Activated naive CD4-positive, alpha-beta T cell treated with anti-CD3 and anti-CD28 coated beads for 36 hours (primary cell): ENCODE results near the gene NASP. TPM values are rescaled to one million over a fixed set of nuclear protein-coding genes. Genes with fewer than 3 reads are reported as not detected.
"Not testable (repeated sequence)": the region's sequence is repeated elsewhere in the genome, so short reads cannot be mapped to it uniquely, and the experiment has no call there.

Experiments
- CTCF ChIA-PET: fragments of 350-600 bp; sonication (Branson Sonifier 250); formaldehyde crosslinking; loops from one replicate; lab custom pipeline; 2021; ENCODE audit warnings: antibody characterized with exemption; lab: Charles Lee
- DNase-seq: peaks from one replicate; pipeline ENCODE4 v3.0.0-alpha.2; 2020
- H3K27ac Mint-ChIP-seq: one replicate; pipeline ENCODE4 v1.8.0; 2021; ENCODE audit warnings: mild to moderate bottlenecking, mixed read lengths
- H3K27me3 Mint-ChIP-seq: one replicate; pipeline ENCODE4 v1.8.0; 2021; ENCODE audit warnings: low read depth, mixed read lengths
- H3K36me3 Mint-ChIP-seq: one replicate; pipeline ENCODE4 v1.8.0; 2021; ENCODE audit warnings: low read depth, mixed read lengths
- H3K4me1 Mint-ChIP-seq: one replicate; pipeline ENCODE4 v1.8.0; 2021; ENCODE audit warnings: low read depth, mixed read lengths
- H3K4me3 Mint-ChIP-seq: one replicate; pipeline ENCODE4 v1.8.0; 2021; ENCODE audit warnings: mild to moderate bottlenecking, moderate library complexity, mixed read lengths
- H3K9me3 Mint-ChIP-seq: one replicate; pipeline ENCODE4 v1.8.0; 2021; ENCODE audit warnings: mixed read lengths
- intact Hi-C: fragments of 100-400 bp; cut with micrococcal nuclease; formaldehyde crosslinking; loops from one replicate; pipeline ENCODE4 v1.15.1; 2023
- total RNA-seq, 2 experiments: library from RNA; stranded (reverse); gene quantifications; one replicate each; pipeline ENCODE4 v1.2.3, GENCODE V29; 2021

Gene NASP
- total RNA-seq, 2 experiments from 2014 or later: 222 to 229 TPM

- Mint-ChIP-seq H3K4me3 (no peak overlapping the region), H3K27me3 (no peaks in the 10 kb centered on the region), H3K36me3 (peaks cover 22% of the 10 kb centered on the region), H3K27ac (no peak overlapping the region), H3K9me3 (no peaks in the 10 kb centered on the region), H3K4me1 (peaks cover 2% of the 10 kb centered on the region)
- intact Hi-C loops: loop anchor here (1.0 to 2.0 kb wide), 3 partner anchors 50 to 211 kb away; partner anchors contain the start of gene PRDX1
- CTCF ChIA-PET: interaction anchor here (0.9 to 7.0 kb wide), 16 partner anchors 9 to 227 kb away, joined by 3 to 98 read pairs (median 8); partner anchors contain the start of genes CCDC163, MMACHC, PRDX1 and TESK2
- DNase-seq: no peak
Measured at GRCh38 chr1:45570631-45571030, 13.2 kb upstream of the NASP start.

- no peak overlapping the region for H3K27ac Mint-ChIP-seq
- intact Hi-C loops: no loop called here
- peaks cover 2% of the 10 kb centered on the region for H3K4me1 Mint-ChIP-seq
- H3K36me3 Mint-ChIP-seq: peaks cover 13% of the 10 kb centered on the region
- H3K27me3 Mint-ChIP-seq: no peaks in the 10 kb centered on the region
- H3K9me3 Mint-ChIP-seq: no peaks in the 10 kb centered on the region
- CTCF ChIA-PET: interaction anchor here (2.0 kb wide), 1 partner anchor 61 kb away, joined by 6 read pairs; no protein-coding TSS in a partner anchor
- no peak overlapping the region for H3K4me3 Mint-ChIP-seq
- DNase-seq: no peak
Measured at GRCh38 chr1:45573231-45573804, 10.5 kb upstream of the NASP start.

- Mint-ChIP-seq H3K27me3 (no peaks in the 10 kb centered on the region), H3K4me1 (peaks cover 2% of the 10 kb centered on the region), H3K9me3 (no peaks in the 10 kb centered on the region), H3K36me3 (peaks cover 11% of the 10 kb centered on the region), H3K27ac (no peak overlapping the region), H3K4me3 (no peak overlapping the region)
- CTCF ChIA-PET: interaction anchor here (1.0 to 2.0 kb wide), 2 partner anchors 61 to 67 kb away, joined by 3 to 6 read pairs; no protein-coding TSS in a partner anchor
- intact Hi-C loops: no loop called here
- DNase-seq: no peak
Measured at GRCh38 chr1:45574105-45574626, 9.7 kb upstream of the NASP start.

GRCh38 chr1:45583264-45583665, 576 bp upstream of the NASP start:
- intact Hi-C loops: loop anchor here (1.0 to 10.0 kb wide), 14 partner anchors 32 to 861 kb away; partner anchors contain the start of genes BTBD19, CCDC163, DYNLT4 and HECTD3
- CTCF ChIA-PET: interaction anchor here (0.8 to 3.2 kb wide), 4 partner anchors 17 to 280 kb away, joined by 4 to 12 read pairs (median 4); partner anchors contain the start of gene AKR1A1
- Mint-ChIP-seq H3K27ac (peak overlapping the region; percentile 98), H3K9me3 (no peaks in the 10 kb centered on the region), H3K27me3 (no peaks in the 10 kb centered on the region), H3K4me1 (peaks cover 22% of the 10 kb centered on the region), H3K4me3 (peak overlapping the region; percentile 95), H3K36me3 (peaks cover 12% of the 10 kb centered on the region)
- peak; percentile 96 for DNase-seq

GRCh38 chr1:45584351-45585109, 689 bp downstream of the NASP start:
- Mint-ChIP-seq H3K4me1 (peaks cover 32% of the 10 kb centered on the region), H3K4me3 (peak overlapping the region; percentile 95), H3K36me3 (peaks cover 16% of the 10 kb centered on the region), H3K9me3 (no peaks in the 10 kb centered on the region), H3K27ac (peak overlapping the region; percentile 98), H3K27me3 (no peaks in the 10 kb centered on the region)
- peak; percentile 92 for DNase-seq
- CTCF ChIA-PET: interaction anchor here (1.2 to 3.2 kb wide), 5 partner anchors 16 to 85 kb away, joined by 3 to 12 read pairs (median 4); partner anchors contain the start of genes AKR1A1, CCDC163, MMACHC and PRDX1
- intact Hi-C loops: loop anchor here (1.0 to 10.0 kb wide), 11 partner anchors 42 to 862 kb away; partner anchors contain the start of genes BTBD19, DYNLT4, HECTD3 and MAST2

- peak overlapping the region; percentile 95 for H3K4me3 Mint-ChIP-seq
- intact Hi-C loops: loop anchor here (2.0 to 10.0 kb wide), 3 partner anchors 600 to 780 kb away; partner anchors contain the start of genes BTBD19, DYNLT4, PLK3 and RAD54L
- CTCF ChIA-PET: interaction anchor here (1.0 to 3.2 kb wide), 7 partner anchors 14 to 92 kb away, joined by 3 to 13 read pairs (median 4); partner anchors contain the start of genes AKR1A1, CCDC163, MMACHC and PRDX1
- H3K36me3 Mint-ChIP-seq: peaks cover 16% of the 10 kb centered on the region
- H3K27me3 Mint-ChIP-seq: no peaks in the 10 kb centered on the region
- H3K4me1 Mint-ChIP-seq: peaks cover 32% of the 10 kb centered on the region
- peak overlapping the region; percentile 98 for H3K27ac Mint-ChIP-seq
- no peaks in the 10 kb centered on the region for H3K9me3 Mint-ChIP-seq
- no peak for DNase-seq
Measured at GRCh38 chr1:45585110-45585426, 1.2 kb downstream of the NASP start.

GRCh38 chr1:45585496-45586075, 1.7 kb downstream of the NASP start:
- peak overlapping the region; percentile 95 for H3K4me3 Mint-ChIP-seq
- peak overlapping the region; percentile 98 for H3K27ac Mint-ChIP-seq
- no peaks in the 10 kb centered on the region for H3K27me3 Mint-ChIP-seq
- peaks cover 16% of the 10 kb centered on the region for H3K36me3 Mint-ChIP-seq
- DNase-seq: no peak
- intact Hi-C loops: loop anchor here (2.0 to 10.0 kb wide), 3 partner anchors 599 to 781 kb away; partner anchors contain the start of genes BTBD19, DYNLT4, PLK3 and RAD54L
- H3K4me1 Mint-ChIP-seq: peaks cover 33% of the 10 kb centered on the region
- H3K9me3 Mint-ChIP-seq: no peaks in the 10 kb centered on the region
- CTCF ChIA-PET: interaction anchor here (1.0 to 3.2 kb wide), 8 partner anchors 15 to 93 kb away, joined by 3 to 13 read pairs (median 4); partner anchors contain the start of genes AKR1A1, CCDC163, MMACHC and PRDX1

GRCh38 chr1:45586769-45587168, 2.9 kb downstream of the NASP start:
- no peak for DNase-seq
- CTCF ChIA-PET: interaction anchor here (0.5 to 2.4 kb wide), 6 partner anchors 56 to 94 kb away, joined by 3 to 13 read pairs (median 3); partner anchors contain the start of gene PRDX1
- Mint-ChIP-seq H3K4me3 (peak overlapping the region; percentile 95), H3K36me3 (peaks cover 20% of the 10 kb centered on the region), H3K27me3 (no peaks in the 10 kb centered on the region), H3K4me1 (peaks cover 38% of the 10 kb centered on the region), H3K9me3 (no peaks in the 10 kb centered on the region), H3K27ac (peak overlapping the region; percentile 71)
- intact Hi-C loops: loop anchor here (10.0 kb wide), 2 partner anchors 598 to 782 kb away; partner anchors contain the start of genes BTBD19, DYNLT4 and PLK3

GRCh38 chr1:45589861-45590260, 6.0 kb downstream of the NASP start:
- Mint-ChIP-seq H3K27ac (no peak overlapping the region), H3K4me1 (peaks cover 38% of the 10 kb centered on the region), H3K36me3 (peaks cover 36% of the 10 kb centered on the region), H3K27me3 (no peaks in the 10 kb centered on the region), H3K9me3 (no peaks in the 10 kb centered on the region), H3K4me3 (no peak overlapping the region)
- DNase-seq: no peak
- intact Hi-C loops: loop anchor here (10.0 kb wide), 2 partner anchors 595 to 785 kb away; partner anchors contain the start of genes BTBD19, DYNLT4 and PLK3
- CTCF ChIA-PET: interaction anchor here (0.6 kb wide), 1 partner anchor 97 kb away, joined by 3 read pairs; no protein-coding TSS in a partner anchor

- Mint-ChIP-seq H3K27me3 (no peaks in the 10 kb centered on the region), H3K4me1 (peaks cover 28% of the 10 kb centered on the region), H3K36me3 (peaks cover 41% of the 10 kb centered on the region), H3K27ac (no peak overlapping the region), H3K4me3 (no peak overlapping the region), H3K9me3 (no peaks in the 10 kb centered on the region)
- intact Hi-C loops: no loop called here
- CTCF ChIA-PET: interaction anchor here (0.7 kb wide), 1 partner anchor 81 kb away, joined by 4 read pairs; no protein-coding TSS in a partner anchor
- no peak for DNase-seq
Measured at GRCh38 chr1:45594412-45594811, 10.6 kb downstream of the NASP start.

GRCh38 chr1:45596765-45597164, 12.9 kb downstream of the NASP start:
- DNase-seq, CTCF ChIA-PET, H3K4me3 Mint-ChIP-seq, H3K27me3 Mint-ChIP-seq, intact Hi-C loops, H3K27ac Mint-ChIP-seq, H3K9me3 Mint-ChIP-seq: not testable (repeated sequence)
- peaks cover 40% of the 10 kb centered on the region for H3K36me3 Mint-ChIP-seq
- H3K4me1 Mint-ChIP-seq: peaks cover 37% of the 10 kb centered on the region
